HG03521 (cell line): ENCODE results near the gene HEPACAM2.

Experiments used
- ATAC-seq: cut with Tn5 transposase; IDR thresholded peaks from one replicate; pipeline ENCODE4 v1.9.1; 2021; ENCODE audit warnings: mild to moderate bottlenecking, moderate library complexity; ENCODE audit not compliant: unreplicated experiment

The HEPACAM2 gene

DNA sequence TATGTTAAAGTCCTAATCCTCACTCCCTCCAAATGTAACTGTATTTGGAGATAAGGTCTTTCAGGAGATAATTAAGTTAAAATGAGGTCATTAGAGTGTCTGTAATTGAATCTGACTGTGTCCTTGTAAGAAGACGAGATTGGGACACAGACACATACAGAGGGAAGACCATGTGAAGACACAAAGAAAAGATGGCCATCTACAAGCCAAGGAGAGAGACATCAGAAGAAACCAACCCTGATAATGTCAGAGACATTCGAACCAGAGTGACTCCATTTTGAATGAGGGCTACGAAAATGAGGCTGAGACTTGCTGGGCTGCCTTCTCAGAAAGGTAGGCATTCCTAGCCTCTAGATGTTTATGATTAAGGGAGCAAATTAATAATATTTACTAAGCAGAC, 77.5 kb downstream of the HEPACAM2 start:
- ATAC-seq, result no peak

DNA sequence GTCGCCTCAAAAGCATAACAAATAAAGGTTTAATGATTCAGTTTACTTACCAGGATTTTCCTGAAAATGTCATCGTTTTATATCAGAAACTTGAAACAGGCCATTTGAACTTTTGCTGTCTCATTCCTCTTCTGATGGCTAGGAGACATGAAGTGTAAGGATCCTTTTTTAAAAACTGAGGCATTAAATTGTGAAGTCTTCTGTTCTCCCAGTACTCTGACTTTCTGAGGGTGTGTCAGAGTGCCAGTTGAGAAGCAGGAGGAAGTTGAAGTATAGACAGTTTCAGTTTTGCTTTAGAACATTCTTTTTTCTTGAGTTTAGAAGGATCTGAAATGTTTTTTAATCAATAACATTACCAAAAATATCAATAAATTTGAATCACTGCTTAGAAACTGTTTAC, 78.1 kb downstream of the HEPACAM2 start, which contains the start of gene SAMD9L:
TSS of gene SAMD9L (minus strand) at position 242 of the 400 bp plus-strand sequence. CDS start 12,414 bp downstream, outside the sequence.
- ATAC-seq, result peak; percentile 61

DNA sequence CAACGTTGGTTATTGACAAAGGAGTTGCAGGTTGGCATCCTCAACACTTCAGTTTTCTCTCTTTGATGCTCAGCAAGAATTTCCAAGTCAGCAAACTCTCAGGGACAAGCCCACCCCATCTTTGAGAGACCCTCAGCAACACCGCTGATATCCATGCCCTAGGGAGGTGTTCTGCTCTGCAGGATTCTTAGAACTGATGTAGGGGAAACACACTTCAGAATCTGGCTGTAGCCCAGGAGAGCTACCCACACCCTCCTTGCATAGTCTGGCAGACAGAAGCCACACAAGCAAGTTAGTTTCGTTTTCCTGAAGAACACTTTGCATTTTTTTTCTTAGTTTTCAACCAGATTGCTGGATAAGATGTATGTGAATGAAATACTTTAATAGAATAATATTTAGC, 78.9 kb downstream of the HEPACAM2 start:
- peak; percentile 63 for ATAC-seq

DNA sequence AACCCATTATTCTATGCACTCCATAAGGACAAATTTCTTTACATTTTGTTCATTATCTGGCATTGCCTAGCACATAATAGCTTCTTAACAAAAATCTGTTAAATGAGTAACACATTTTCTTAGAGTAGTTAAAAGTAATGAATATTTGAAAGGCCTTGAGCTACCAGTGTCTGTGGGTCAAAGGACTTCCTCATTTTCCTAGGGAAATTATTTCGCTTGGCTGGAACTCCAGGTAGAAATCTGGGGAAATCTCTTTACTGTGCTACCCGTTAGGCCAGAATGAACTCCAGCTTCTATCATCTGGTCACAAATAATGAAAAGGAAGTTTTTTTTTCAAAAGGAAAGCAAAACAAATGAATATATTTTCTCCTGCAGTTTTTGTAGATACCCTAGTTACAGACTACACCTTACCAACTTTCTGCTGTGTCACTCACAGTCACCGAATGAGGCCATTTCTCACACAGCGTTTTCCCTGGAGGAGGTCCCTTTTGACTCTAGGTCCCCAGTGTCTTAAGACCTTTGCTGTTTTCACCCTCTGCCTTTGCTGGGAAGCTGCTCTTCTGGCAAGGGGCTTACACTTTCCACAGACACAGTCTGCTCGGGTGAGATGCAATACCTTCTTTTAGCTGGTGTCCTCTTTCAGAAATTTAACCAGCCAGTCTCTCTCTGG, 79.7 kb downstream of the HEPACAM2 start:
- ATAC-seq, result peak; percentile 39

DNA sequence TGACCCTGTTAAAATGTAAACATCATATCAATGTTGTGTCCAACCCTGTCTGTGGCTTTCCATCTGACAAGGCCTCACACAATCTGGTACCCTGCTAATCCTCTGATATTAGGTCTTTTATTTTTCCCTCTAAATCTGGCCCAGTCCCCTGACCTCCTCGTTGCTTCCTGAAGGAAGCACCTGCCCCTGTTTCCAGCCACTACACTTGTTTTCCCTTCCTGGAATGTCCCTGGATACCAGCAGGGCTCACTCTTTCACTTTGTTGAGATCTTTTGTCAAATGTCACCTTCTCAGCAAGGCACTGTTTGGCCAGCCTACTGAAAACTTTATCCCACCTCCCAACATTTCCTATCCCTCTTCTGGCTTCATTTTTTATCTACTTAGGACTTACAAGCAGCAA, 80.2 kb downstream of the HEPACAM2 start:
- ATAC-seq, result no peak

DNA sequence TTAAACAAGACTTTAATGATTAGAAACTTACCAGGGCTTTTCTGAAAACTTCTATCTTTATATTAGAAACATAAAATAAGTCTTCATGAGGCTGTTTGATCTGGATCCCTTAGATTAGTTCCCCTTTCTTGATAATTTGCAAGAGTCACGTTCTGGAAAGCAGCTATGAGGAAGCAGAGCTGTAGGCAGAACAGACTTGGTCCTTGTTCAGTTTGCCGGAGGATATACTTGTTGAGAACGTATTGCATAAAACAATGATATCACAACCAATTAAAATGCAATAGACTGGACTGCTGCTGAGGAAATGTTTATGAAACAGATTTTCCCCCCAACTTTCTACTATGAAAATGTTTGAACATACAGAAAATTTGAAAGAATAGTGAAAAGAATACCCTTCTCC, 80.9 kb downstream of the HEPACAM2 start:
- ATAC-seq, result no peak

DNA sequence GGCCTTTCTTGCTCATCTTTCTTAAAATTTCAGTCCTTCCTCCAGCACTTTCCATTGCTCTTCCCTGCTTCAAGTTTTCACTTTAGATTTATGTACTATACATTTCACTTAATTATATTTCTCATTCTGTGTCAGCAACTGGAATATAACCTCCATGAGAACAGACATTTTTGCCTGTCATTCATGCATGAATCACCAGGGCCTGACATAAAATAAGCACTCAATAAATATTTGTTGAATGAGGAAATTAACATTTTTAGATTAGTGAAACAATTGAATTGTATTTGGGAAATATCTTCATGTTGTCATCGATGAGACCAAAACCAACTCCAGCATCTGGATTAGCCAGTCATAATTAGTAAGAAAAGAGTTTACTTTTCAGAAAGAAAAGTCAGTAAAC, 84.1 kb downstream of the HEPACAM2 start:
- no peak for ATAC-seq

DNA sequence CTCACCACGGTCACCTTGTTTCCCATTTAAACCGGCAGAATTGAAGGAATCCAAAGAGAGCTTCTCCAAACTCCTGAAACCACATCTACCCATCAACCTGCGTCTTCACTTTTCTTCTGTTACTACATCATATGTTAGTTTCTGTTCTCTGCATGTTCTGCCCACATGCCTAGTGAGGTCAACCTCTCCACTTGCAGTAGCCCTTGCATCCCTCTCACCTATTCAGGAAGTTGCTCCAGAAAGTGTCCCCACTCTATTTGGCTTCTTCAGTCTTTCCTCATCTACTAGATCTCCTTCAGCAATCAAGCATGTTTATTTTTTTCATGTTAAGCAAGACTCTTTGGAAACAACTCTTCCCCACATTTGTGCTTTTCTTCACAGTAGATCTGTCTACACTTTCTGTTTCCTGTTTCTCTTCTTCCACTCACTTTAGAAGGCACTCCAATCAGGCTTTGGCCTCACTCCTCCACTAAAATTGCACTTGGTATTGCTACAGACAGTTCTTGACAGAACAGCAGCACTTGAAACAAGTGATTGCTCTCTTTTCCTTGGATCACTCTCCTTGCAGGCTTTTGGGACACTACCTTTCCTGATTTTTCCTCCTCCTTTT, 85.6 kb downstream of the HEPACAM2 start:
- ATAC-seq, result no peak

DNA sequence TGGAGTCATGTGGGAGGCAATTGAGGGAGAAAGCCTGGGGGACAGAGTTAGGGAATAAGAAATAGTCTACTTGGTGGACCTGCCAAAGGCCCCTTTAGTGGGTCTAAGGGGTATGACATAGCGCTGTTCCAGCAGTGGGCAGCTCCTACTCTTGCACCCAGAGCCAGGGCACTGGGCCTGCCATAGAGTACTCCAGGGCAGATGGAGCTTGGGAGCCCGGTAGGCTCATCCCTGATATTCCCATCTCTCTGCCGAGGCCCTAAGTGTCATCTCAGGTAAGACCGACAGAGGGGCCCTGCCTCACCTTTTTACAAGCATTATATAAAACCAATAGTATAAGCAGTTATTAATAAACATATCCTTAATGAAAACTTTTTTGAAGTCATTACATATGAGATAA, 87.7 kb downstream of the HEPACAM2 start:
- no peak for ATAC-seq
